K562 treated with DMSO at 1 percent for 4 hours (cell line): Measurements from ENCODE around the gene PDLIM4. TPM values are rescaled to one million over a fixed set of nuclear protein-coding genes. Genes with fewer than 3 reads are reported as not detected.

Experiments
- total RNA-seq: library from RNA; unstranded; fragments of 300-600 nt; gene quantifications from 2 replicates; pipeline ENCODE4 v1.2.3, GENCODE V29; 2022; ENCODE audit not compliant: insufficient read depth

PDLIM4 gene
- total RNA-seq, result 26.5 and 32.2 TPM in 2 replicates

GRCh38 chr5:132257131-132258101 lies at the start of gene PDLIM4:
TSS of gene PDLIM4 (plus strand) at chr5:132257696. CDS start at chr5:132257735, 39 bp downstream.

GRCh38 chr5:132227485-132228240 lies 29.8 kb upstream of the PDLIM4 start, which contains the start of gene P4HA2:
TSS of gene P4HA2 (minus strand) at chr5:132227853. CDS start at chr5:132218626, 9,227 bp downstream.

GRCh38 chr5:132293992-132294727 lies 36.7 kb downstream of the PDLIM4 start, which contains the start of gene SLC22A4:
TSS of gene SLC22A4 (plus strand) at chr5:132294394. CDS start at chr5:132294617, 223 bp downstream.

Other genes with a start within 250 kb of the PDLIM4 start
- gene ACSL6, start 246.0 kb upstream of the PDLIM4 start, total RNA-seq, result 1.4 and 1.6 TPM in 2 replicates
- not detected in 2 replicates for gene IL3, start 197.0 kb upstream of the PDLIM4 start, total RNA-seq
- not detected in 2 replicates for gene CSF2, start 183.9 kb upstream of the PDLIM4 start, total RNA-seq
- 47.6 and 48.7 TPM in 2 replicates for gene P4HA2, start 29.8 kb upstream of the PDLIM4 start, total RNA-seq
- 0.38 and 0.97 TPM in 2 replicates for gene SLC22A4, start 36.7 kb downstream of the PDLIM4 start, total RNA-seq
- 7.8 and 9.1 TPM in 2 replicates for gene SLC22A5, start 112.0 kb downstream of the PDLIM4 start, total RNA-seq
- gene IRF1, start 233.1 kb downstream of the PDLIM4 start, total RNA-seq, result 20.8 and 29.4 TPM in 2 replicates